HG03378 (cell line): ENCODE data around the gene FAM200C.
"Not testable (repeated sequence)": the region's sequence is repeated elsewhere in the genome, so short reads cannot be mapped to it uniquely, and the experiment has no call there.

ENCODE experiments used
- ATAC-seq: cut with Tn5 transposase; IDR thresholded peaks from one replicate; pipeline ENCODE4 v1.9.1; 2021; ENCODE audit warnings: mild to moderate bottlenecking, moderate library complexity; ENCODE audit not compliant: unreplicated experiment

The FAM200C gene

DNA sequence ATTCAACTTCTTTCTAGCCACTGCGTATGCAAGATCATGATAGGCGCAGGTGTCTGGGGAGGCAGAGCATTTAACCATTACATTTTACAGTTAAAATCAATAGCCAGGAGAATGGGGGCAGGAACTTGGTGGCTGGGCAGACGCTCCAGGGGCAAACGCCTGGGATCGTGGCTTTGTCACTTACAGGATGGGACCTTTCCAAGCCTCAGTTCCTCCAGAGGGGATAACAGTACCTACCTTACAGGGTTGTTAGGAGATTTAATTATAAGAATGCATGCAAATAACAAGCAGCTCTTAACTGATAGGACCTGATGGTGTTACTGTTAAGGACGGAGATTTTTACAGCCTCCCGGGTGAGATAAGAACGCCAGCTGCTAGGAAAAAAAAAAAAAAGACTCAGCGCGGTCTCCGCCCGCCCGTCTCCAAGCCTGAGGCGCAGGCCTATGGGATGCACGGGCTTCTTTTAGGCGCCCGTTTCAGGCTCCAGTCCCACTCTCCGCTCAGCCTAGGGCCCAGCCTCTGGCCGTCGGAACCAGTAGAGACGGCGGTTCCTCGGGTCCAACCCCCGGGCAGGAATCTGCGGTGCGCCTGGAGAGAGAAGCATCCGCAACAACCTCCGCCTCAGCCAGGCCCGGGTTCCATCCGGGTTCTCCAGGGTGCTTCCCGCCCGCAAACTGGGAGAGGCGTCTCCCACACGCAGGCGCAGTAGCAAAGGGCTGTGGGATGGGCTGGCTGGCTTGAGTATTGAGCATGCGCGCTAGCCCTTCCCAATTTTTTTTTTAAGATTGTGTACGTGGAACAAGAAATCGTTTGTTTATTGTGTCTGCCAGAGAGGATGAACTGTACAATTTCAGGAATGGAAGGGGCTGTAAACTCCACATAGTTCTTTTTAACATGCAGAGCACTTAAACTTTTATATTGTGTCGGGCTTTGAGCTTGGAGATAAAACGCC lies at the start of gene FAM200C:
Gene FAM200C, minus strand, starts transcription at position 653 of the 952 bp plus-strand sequence. CDS start 4,564 bp downstream, outside the sequence.
- ATAC-seq, result peak; percentile 83

DNA sequence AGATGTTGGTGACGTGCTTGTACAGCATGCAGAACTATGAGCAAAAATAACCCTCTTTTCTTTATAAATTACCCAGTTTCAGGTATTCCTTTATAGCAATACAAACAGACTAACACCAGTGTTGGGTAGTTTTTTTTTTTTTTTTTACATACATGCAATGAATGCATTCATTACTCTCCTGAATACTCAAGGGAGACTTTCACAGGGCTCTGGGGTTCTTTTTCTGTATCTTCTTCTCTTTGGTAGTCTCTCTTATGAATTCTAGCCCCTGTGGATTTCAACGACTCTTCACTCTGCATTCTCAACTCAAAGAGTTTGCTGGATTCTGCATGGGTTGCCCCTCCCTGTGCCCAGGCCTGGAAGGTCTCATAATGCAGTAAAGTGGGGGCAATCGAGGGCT lies 49.6 kb upstream of the FAM200C start:
- no peak for ATAC-seq

- no peak for ATAC-seq
Observed at GRCh38 chr5:160448886-160449285, 49.0 kb upstream of the FAM200C start.

DNA sequence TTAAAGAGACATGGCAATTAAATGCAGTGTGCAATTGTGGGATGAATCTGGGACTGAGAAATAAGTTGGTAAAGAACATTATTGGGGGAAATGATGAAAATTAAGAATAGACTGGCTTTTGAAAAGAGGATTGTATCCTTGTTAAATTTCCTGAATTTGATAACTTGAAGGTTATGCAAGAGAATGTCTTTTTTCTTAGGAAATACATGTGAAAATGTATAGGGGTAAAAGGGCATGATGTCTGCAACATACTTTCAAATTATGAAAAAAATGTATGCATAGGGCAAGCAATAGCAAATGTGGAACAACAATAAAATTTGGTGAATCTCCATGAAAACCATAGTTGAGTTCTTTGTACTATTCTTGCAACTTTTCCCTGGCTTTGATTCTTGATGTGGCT lies 45.9 kb upstream of the FAM200C start:
- ATAC-seq, result no peak

- ATAC-seq, result peak; percentile 43
Observed at GRCh38 chr5:160445132-160445531, 45.3 kb upstream of the FAM200C start.

GRCh38 chr5:160444407-160444806 lies 44.6 kb upstream of the FAM200C start:
- no peak for ATAC-seq

DNA sequence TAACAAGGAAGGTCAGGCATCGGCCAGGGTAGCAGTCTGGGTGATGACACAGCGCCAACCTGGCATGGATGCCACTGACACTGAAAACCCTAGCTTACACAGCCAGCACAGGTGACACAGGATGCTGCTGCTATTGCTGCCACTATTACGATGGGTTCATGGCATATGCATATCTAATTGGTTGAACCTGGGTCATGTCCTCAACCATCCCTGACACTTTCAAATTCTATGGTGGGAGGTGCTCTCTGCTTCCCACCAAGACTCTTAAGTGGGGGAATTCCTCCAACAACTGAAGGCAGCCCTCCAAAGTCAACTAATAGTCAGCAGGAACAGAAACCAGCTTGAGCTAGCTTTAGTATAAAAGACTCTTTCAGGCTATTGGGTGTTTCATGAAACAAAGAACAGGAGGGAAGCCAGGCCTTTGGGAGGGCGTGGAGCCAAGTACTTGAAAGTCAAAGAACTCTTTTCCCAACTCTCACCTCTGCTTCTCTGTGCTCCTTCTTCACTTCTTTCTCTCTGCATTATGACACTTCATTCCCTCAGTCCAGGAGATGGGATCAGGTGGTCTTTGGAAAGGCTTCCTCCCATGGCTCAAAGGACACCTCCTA lies 43.1 kb upstream of the FAM200C start:
- peak; percentile 27 for ATAC-seq

- peak; percentile 42 for ATAC-seq
Observed at GRCh38 chr5:160441311-160441781, 41.5 kb upstream of the FAM200C start.

DNA sequence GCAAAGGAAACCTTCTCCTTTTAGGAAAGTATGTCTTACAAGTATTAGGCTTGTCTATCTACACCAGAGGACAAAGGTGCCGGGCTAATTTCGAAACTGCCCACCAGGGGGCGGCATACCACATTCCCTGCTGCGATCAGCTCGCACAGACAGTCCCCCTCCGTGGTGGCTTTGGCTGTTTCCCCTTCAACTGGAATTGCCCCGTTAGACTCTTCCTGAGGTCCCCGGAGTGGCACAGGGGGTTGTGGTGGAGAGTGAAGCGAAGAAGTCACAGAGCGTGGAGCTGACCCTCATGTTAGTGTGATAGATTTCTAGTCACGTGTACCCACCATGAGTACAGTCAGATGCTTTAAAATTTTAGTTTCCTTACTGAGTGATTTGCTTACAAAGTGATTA lies 39.3 kb upstream of the FAM200C start:
- peak; percentile 52 for ATAC-seq

GRCh38 chr5:160438316-160439204 lies 38.7 kb upstream of the FAM200C start:
- peak; percentile 21 for ATAC-seq

GRCh38 chr5:160437271-160437670 lies 37.4 kb upstream of the FAM200C start:
- no peak for ATAC-seq

GRCh38 chr5:160436661-160437060 lies 36.8 kb upstream of the FAM200C start:
- not testable (repeated sequence) for ATAC-seq

DNA sequence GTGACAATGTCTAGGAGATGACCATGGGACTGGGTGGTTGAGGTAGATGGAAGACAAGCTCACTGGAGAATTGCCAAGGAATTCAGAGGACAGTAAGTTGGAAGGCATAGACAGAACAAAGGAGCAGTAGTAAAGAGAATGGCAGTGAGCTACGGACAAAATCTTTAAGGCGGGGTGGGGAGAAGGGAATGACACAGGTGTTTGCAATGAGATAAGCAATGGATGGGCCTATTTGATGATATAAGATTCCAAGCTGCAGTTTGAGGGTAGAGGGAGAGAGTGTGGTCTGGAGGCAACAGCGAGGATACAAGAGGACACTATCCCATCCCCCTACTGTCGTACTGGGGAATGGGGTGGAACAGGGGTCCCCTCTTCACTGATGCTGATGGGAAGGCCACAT lies 36.2 kb upstream of the FAM200C start:
- ATAC-seq, result no peak

DNA sequence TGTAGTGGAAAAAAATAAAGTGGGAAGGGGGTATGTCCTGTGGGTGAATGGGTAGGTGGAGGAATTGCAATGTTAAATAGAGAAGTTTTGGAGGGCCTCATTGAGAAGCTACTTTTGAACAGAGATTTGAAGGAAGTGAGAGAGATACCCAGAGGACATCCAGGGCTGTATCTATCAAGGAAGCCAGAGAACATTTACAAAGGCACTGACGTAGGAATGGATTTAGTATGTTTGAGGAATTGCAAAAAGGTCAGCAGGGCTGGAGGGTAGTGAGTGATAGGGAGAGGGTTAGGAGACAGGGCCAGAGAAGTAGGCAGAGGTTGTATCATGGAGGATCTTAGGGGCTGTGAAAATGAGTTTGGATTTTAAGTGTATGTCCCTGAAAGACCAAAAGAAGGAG lies 35.7 kb upstream of the FAM200C start:
- ATAC-seq, result no peak

DNA sequence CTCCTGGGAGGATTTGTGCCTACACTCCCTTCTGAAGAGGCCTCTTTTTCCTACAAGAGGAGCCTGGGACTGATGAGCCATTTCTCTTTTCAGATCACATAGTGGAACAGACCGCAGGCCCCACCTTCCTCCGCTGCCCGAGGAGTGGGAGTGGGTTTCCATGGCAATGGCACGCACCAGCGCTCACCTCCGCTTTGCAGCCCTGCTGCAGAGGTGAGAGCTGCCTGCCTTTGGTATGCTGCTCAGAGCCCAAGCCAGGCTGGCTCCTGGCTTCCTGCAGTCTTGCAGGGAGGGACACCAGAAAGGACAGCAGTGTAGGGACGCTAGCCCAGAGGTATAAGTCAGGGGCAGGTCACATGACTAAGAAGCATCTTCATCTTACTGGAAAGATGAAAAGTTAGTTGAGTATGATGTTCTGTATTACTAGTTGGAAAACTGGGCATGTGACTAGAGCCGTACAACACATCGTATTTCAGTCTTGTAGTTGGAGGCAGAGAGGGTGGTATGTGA lies 34.2 kb upstream of the FAM200C start:
- ATAC-seq, result peak; percentile 76

DNA sequence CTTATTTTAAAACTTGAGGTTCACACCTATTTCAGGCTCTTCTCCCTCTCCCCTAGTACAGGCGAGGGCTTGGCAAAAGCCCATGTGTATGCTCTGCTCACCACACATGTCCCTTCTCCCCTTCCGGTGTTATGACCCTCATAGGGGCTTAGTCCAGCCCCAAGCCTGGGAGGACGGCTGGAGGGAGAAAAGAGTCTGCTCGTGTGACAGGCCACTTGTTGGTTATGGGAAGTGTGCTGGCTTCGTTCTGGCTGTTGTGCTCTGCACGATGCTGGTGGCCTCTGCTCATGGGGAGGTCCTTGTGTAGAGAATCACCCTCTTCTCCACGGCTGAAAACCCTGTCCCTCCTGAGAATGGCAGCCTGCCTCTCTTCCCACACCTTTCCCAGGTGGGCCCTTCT lies 32.9 kb upstream of the FAM200C start:
- no peak for ATAC-seq

GRCh38 chr5:160432196-160432595 lies 32.3 kb upstream of the FAM200C start:
- ATAC-seq, result peak; percentile 32

DNA sequence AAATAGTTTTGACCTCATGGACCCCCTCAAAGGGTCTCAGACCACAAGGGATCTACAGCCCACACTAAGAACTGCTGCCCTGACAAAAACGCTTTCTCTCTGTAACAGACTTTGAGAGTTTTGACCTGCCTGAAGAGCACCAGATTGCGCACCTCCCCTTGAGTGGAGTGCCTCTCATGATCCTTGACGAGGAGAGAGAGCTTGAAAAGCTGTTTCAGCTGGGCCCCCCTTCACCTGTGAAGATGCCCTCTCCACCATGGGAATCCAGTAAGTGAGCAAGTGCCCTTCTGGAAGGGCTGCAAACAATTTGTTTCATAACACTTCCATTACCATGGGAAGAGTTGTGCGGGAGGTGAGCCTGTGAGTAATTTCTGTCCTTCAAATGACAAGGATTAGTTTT lies 27.8 kb upstream of the FAM200C start:
- no peak for ATAC-seq

DNA sequence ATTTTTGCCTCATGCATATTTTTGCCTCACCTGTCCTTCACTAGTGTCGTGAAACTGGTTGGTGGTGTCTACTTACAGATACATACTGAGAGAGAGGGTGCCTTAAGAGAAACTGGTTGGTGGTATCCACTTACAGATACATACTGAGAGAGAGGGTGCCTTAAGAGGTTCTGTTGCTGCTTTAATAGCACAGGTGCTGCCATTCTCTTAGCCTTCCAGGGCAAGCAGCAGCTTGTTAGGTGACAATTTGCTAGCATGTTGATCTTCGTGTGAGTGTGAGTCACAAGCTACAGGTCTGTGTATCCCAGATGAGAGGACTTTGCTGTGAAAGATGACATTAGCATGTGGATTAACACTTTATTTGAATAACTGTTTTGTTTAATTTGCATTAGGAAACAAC lies 23.2 kb upstream of the FAM200C start:
- no peak for ATAC-seq

DNA sequence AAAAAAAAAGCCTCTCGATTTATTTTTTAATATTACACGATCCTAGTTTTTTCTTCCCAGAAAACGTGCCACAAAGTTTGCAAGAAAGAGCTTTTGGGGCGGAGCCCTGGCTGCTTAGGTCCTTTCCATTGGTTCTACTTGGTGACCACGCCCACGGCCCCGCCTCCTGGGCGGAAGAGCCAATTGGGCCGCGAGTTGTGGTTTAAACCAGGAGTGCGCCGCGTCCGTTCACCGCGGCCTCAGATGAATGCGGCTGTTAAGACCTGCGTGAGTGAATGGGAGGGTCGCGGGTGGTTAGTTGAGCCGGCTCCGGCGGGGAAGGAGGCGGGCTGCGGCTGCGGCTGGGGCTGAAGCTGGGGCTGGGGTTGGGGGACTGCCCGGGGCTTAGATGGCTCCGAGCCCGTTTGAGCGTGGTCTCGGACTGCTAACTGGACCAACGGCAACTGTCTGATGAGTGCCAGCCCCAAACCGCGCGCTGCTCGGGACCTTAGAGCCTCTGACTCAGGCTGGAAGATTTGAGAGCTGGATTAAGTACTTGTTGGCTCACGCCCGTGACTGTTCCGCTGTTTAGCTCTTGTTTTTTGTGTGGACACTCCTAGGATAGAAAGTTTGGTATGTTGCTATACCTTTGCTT lies 21.9 kb upstream of the FAM200C start, which contains the start of gene PTTG1:
Gene PTTG1, plus strand, starts transcription at position 231 of the 634 bp plus-strand sequence. CDS start 458 bp downstream, outside the sequence.
- ATAC-seq, result peak; percentile 62
